Mucosa of stomach (tissue), 1 donor: Measurements from ENCODE around the gene LOXHD1.

ENCODE experiments used
- H3K27me3 ChIP-seq: one replicate; pipeline ENCODE4 v1.7.0; 2013; ENCODE audit warnings: mild to moderate bottlenecking, low read length; ENCODE audit not compliant: control insufficient read depth, insufficient read depth
- H3K36me3 ChIP-seq: one replicate; pipeline ENCODE4 v1.7.0; 2013; ENCODE audit warnings: low read length; ENCODE audit not compliant: control insufficient read depth, insufficient read depth
- H3K4me1 ChIP-seq: one replicate; pipeline ENCODE4 v1.7.0; 2013; ENCODE audit warnings: mild to moderate bottlenecking, low read length; ENCODE audit not compliant: control insufficient read depth, insufficient read depth
- H3K4me3 ChIP-seq: one replicate; pipeline ENCODE4 v1.7.0; 2013; ENCODE audit warnings: low read length
- H3K9ac ChIP-seq: one replicate; pipeline ENCODE4 v1.7.0; 2013; ENCODE audit warnings: mild to moderate bottlenecking, low read length, moderate library complexity
- H3K9me3 ChIP-seq: one replicate; pipeline ENCODE4 v1.7.0; 2013; ENCODE audit warnings: mild to moderate bottlenecking, low read length, moderate library complexity; ENCODE audit not compliant: control insufficient read depth
- donor health status: Pancreatic carcinoma.

LOXHD1 gene

GRCh38 chr18:46680784-46681695 lies 24.0 kb upstream of the LOXHD1 start:
- Histone ChIP-seq H3K4me1 (no peaks in the 10 kb centered on the region), H3K4me3 (no peak overlapping the region), H3K9ac (no peak overlapping the region), H3K27me3 (no peaks in the 10 kb centered on the region), H3K9me3 (no peaks in the 10 kb centered on the region), H3K36me3 (no peaks in the 10 kb centered on the region)

- Histone ChIP-seq H3K4me3 (no peak overlapping the region), H3K9me3 (no peaks in the 10 kb centered on the region), H3K27me3 (no peaks in the 10 kb centered on the region), H3K4me1 (no peaks in the 10 kb centered on the region), H3K9ac (no peak overlapping the region), H3K36me3 (no peaks in the 10 kb centered on the region)
These were observed 23.0 kb upstream of the LOXHD1 start for GRCh38 chr18:46679846-46680598.

GRCh38 chr18:46678785-46679399 lies 21.9 kb upstream of the LOXHD1 start:
- Histone ChIP-seq H3K9ac (no peak overlapping the region), H3K9me3 (no peaks in the 10 kb centered on the region), H3K27me3 (no peaks in the 10 kb centered on the region)

GRCh38 chr18:46678041-46678440 lies 21.0 kb upstream of the LOXHD1 start:
- Histone ChIP-seq H3K9ac (no peak overlapping the region), H3K27me3 (no peaks in the 10 kb centered on the region), H3K4me3 (no peak overlapping the region)

More at GRCh38 chr18:46678785-46679399, 21.9 kb upstream of the LOXHD1 start:
- H3K36me3 ChIP-seq: no peaks in the 10 kb centered on the region
- no peak overlapping the region for H3K4me3 ChIP-seq
- H3K4me1 ChIP-seq: no peaks in the 10 kb centered on the region

GRCh38 chr18:46677611-46678010 lies 20.6 kb upstream of the LOXHD1 start:
- no peaks in the 10 kb centered on the region for H3K27me3 ChIP-seq

More at GRCh38 chr18:46678041-46678440, 21.0 kb upstream of the LOXHD1 start:
- H3K9me3 ChIP-seq: no peaks in the 10 kb centered on the region
- no peaks in the 10 kb centered on the region for H3K36me3 ChIP-seq
- H3K4me1 ChIP-seq: no peaks in the 10 kb centered on the region

GRCh38 chr18:46676182-46676835 lies 19.3 kb upstream of the LOXHD1 start:
- Histone ChIP-seq H3K9me3 (no peaks in the 10 kb centered on the region), H3K36me3 (no peaks in the 10 kb centered on the region), H3K4me3 (no peak overlapping the region), H3K4me1 (no peaks in the 10 kb centered on the region), H3K27me3 (no peaks in the 10 kb centered on the region), H3K9ac (no peak overlapping the region)

More at GRCh38 chr18:46677611-46678010, 20.6 kb upstream of the LOXHD1 start:
- Histone ChIP-seq H3K4me1 (no peaks in the 10 kb centered on the region), H3K9ac (no peak overlapping the region), H3K36me3 (no peaks in the 10 kb centered on the region), H3K4me3 (no peak overlapping the region), H3K9me3 (no peaks in the 10 kb centered on the region)

GRCh38 chr18:46675112-46675511 lies 18.1 kb upstream of the LOXHD1 start:
- no peaks in the 10 kb centered on the region for H3K9me3 ChIP-seq
- no peaks in the 10 kb centered on the region for H3K27me3 ChIP-seq
- H3K36me3 ChIP-seq: no peaks in the 10 kb centered on the region
- no peaks in the 10 kb centered on the region for H3K4me1 ChIP-seq
- H3K4me3 ChIP-seq: no peak overlapping the region
- no peak overlapping the region for H3K9ac ChIP-seq

- no peaks in the 10 kb centered on the region for H3K9me3 ChIP-seq
- no peak overlapping the region for H3K9ac ChIP-seq
- H3K4me1 ChIP-seq: no peaks in the 10 kb centered on the region
- no peaks in the 10 kb centered on the region for H3K36me3 ChIP-seq
- H3K27me3 ChIP-seq: no peaks in the 10 kb centered on the region
- H3K4me3 ChIP-seq: no peak overlapping the region
These were observed 15.3 kb upstream of the LOXHD1 start for GRCh38 chr18:46672062-46672970.

- Histone ChIP-seq H3K36me3 (no peaks in the 10 kb centered on the region), H3K4me1 (no peaks in the 10 kb centered on the region)
These were observed 11.7 kb upstream of the LOXHD1 start for GRCh38 chr18:46668694-46669093.

GRCh38 chr18:46668135-46668534 lies 11.1 kb upstream of the LOXHD1 start:
- no peaks in the 10 kb centered on the region for H3K9me3 ChIP-seq
- H3K36me3 ChIP-seq: no peaks in the 10 kb centered on the region
- no peaks in the 10 kb centered on the region for H3K27me3 ChIP-seq
- no peaks in the 10 kb centered on the region for H3K4me1 ChIP-seq
- H3K4me3 ChIP-seq: no peak overlapping the region
- H3K9ac ChIP-seq: no peak overlapping the region

More at GRCh38 chr18:46668694-46669093, 11.7 kb upstream of the LOXHD1 start:
- Histone ChIP-seq H3K9me3 (no peaks in the 10 kb centered on the region), H3K9ac (no peak overlapping the region), H3K27me3 (no peaks in the 10 kb centered on the region), H3K4me3 (no peak overlapping the region)

GRCh38 chr18:46663539-46663938 lies 6.5 kb upstream of the LOXHD1 start:
- Histone ChIP-seq H3K27me3 (no peaks in the 10 kb centered on the region), H3K4me3 (no peak overlapping the region), H3K4me1 (no peaks in the 10 kb centered on the region), H3K9ac (no peak overlapping the region), H3K9me3 (no peaks in the 10 kb centered on the region), H3K36me3 (no peaks in the 10 kb centered on the region)
